Colonic mucosa (tissue), 4 donors: Measurements from ENCODE around the gene OXLD1. TPM values are rescaled to one million over a fixed set of nuclear protein-coding genes. Genes with fewer than 3 reads are reported as not detected.
A peak's percentile ranks its signal among the peaks of the same experiment; 100 is the strongest.

Source experiments
- DNase-seq: peaks from one replicate; pipeline ENCODE4 v3.0.0-alpha.2; 2020
- H3K27ac ChIP-seq: fragments of 200-600 bp; one replicate; pipeline ENCODE4 v1.8.0; 2021
- H3K27me3 ChIP-seq: fragments of 200-600 bp; one replicate; pipeline ENCODE4 v1.8.0; 2021
- H3K36me3 ChIP-seq: fragments of 200-600 bp; one replicate; pipeline ENCODE4 v1.8.0; 2021
- H3K4me1 ChIP-seq: fragments of 200-600 bp; one replicate; pipeline ENCODE4 v1.8.0; 2021; ENCODE audit warnings: mild to moderate bottlenecking
- H3K4me3 ChIP-seq: fragments of 200-600 bp; one replicate; pipeline ENCODE4 v1.8.0; 2021
- H3K9ac ChIP-seq, 2 donors: one replicate each; pipeline ENCODE4 v1.7.0; 2013; ENCODE audit warnings: control low read depth in 2 of 2, low read depth in 2 of 2, low read length in 2 of 2
- H3K9me3 ChIP-seq: fragments of 200-600 bp; one replicate; pipeline ENCODE4 v1.8.0; 2021
- CTCF ChIP-seq: fragments of 200-600 bp; IDR thresholded peaks from one replicate; pipeline ENCODE4 v1.8.0; 2022; ENCODE audit warnings: antibody characterized with exemption, mild to moderate bottlenecking
- intact Hi-C: fragments of 100-400 bp; cut with DNase I; formaldehyde crosslinking; loops from one replicate; pipeline ENCODE4 v1.14.1; 2022
- total RNA-seq, 2 donors: library from RNA; stranded (reverse); fragmentation: NEBNext Ultra II Directional in 1 of 2; extraction: Animal tissue kit (Norgen Biotek cat#: 25700) in 1 of 2; gene quantifications; one replicate each; pipeline ENCODE4 v1.2.1, GENCODE V29; 2021
- donor health status: healthy.
- donor health status: DM: no; HTN: no; CAD: no.
- donor health status: DM: no; HTN: no; CAD: no.

Gene OXLD1
- total RNA-seq, 2 donors from 2014 or later = 21.7 to 42.8 TPM

- Histone ChIP-seq H3K4me3 (peak within 1 kb of the TSS; percentile 99), H3K27me3 (no peaks in the 10 kb centered on the region), H3K27ac (peak within 1 kb of the TSS; percentile 71), H3K4me1 (peaks cover 8% of the 10 kb centered on the region), H3K9me3 (no peaks in the 10 kb centered on the region), H3K36me3 (peaks cover 16% of the 10 kb centered on the region), H3K9ac (peak within 1 kb of the TSS; percentile 94 to 98)
- intact Hi-C loops = no loop called here
- DNase-seq = peak; percentile 98
- no peak for TF ChIP-seq CTCF
Observed at GRCh38 chr17:81683584-81684441, 17.4 kb upstream of the OXLD1 start, which contains the start of the genes ARL16 and HGS. TSS of gene ARL16 (minus strand) at chr17:81683797. CDS start at chr17:81683753, 44 bp downstream. TSS of gene HGS (plus strand) at chr17:81684011. CDS start at chr17:81684067, 56 bp downstream.

DNA sequence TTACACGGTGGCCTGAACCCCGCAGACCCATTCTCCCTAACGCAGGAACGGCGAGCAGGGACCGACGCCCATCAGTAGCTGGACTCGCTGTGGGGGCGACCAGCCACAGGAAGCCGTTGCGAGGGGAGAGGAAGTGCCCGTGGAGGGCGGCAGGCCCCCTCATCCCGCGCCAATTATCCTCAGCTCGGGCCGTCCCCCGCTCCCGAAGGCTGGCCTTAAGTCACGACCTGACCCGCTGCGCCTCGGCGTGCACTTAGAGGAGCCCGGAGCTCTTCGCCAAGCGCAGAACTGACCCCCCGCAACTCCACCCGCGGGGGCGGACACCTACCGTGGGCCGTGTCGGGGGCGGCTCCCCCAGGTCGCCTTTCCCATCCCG lies 16.8 kb upstream of the OXLD1 start:
- no peak for DNase-seq
- intact Hi-C loops = no loop called here
- Histone ChIP-seq H3K4me1 (peaks cover 8% of the 10 kb centered on the region), H3K4me3 (peak overlapping the region; percentile 99), H3K9ac (peak overlapping the region; percentile 94 to 96), H3K27ac (peak overlapping the region; percentile 55), H3K27me3 (no peaks in the 10 kb centered on the region), H3K9me3 (no peaks in the 10 kb centered on the region), H3K36me3 (peaks cover 12% of the 10 kb centered on the region)
- no peak for TF ChIP-seq CTCF

DNA sequence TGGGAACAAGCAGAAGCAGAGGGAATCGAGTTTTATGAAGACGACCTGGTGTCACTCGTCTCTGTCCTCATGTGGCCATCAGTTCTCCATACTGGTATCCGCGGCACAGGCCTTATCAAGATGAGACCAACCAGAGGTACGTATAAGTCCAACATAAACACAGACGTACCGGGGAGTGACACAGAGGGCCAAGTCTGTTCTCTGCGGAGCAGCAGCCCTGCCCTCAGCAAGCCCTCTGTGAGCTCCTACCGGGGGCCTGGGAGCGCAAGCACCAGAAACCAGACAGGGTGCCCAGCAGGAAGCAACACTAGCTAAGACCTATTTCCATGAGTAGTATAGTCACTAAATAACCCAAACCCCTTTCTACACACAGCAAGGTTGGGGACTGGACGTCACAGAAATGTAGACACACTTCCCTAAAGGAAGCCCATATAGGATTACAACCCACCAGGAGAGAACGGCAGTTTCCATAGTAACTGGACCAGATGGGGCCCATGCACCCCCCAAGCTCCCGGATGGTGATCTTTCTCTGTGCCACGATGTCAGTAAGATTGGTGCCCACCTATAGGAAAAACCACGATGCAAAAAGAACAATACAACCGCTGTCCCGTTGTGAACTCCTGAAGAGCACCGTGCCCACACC lies 16.3 kb upstream of the OXLD1 start:
- no peak for TF ChIP-seq CTCF
- no peaks in the 10 kb centered on the region for H3K27me3 ChIP-seq
- H3K4me1 ChIP-seq = peaks cover 8% of the 10 kb centered on the region
- H3K9me3 ChIP-seq = no peaks in the 10 kb centered on the region
- H3K27ac ChIP-seq = no peak overlapping the region
- H3K36me3 ChIP-seq = peaks cover 12% of the 10 kb centered on the region
- intact Hi-C loops = no loop called here
- DNase-seq = no peak
- H3K9ac ChIP-seq = peak overlapping the region; percentile 94 to 96
- H3K4me3 ChIP-seq = peak overlapping the region; percentile 99

DNA sequence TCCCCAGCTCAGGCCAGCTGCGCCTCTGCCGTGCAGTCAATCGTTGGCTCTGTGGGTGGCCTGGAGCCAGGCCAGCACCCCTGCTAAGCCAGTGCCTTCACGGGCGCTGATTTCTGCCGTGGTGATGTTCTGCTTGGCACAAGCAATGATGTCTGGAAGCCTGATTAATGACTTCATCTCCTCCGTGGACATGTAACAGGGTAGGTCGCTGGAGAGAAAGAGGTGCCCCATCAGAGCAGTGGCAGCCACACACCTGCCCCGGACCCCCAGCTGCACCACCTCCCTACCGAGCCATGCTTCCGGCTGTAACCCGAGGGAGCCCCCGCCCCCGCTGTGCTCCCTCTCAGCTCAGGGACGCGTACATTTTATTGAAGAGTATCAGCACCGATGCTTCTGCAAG lies 15.3 kb upstream of the OXLD1 start:
- H3K27me3 ChIP-seq = no peaks in the 10 kb centered on the region
- intact Hi-C loops = no loop called here
- no peak for DNase-seq

More for the DNA sequence above, 15.3 kb upstream of the OXLD1 start:
- peaks cover 8% of the 10 kb centered on the region for H3K4me1 ChIP-seq
- no peak for TF ChIP-seq CTCF
- H3K4me3 ChIP-seq = no peak overlapping the region
- peaks cover 6% of the 10 kb centered on the region for H3K36me3 ChIP-seq
- H3K27ac ChIP-seq = no peak overlapping the region
- H3K9ac ChIP-seq = no peak overlapping the region
- no peaks in the 10 kb centered on the region for H3K9me3 ChIP-seq
